Measurements from ENCODE around the gene GLDC. TPM values are rescaled to one million over a fixed set of nuclear protein-coding genes. Genes with fewer than 3 reads are reported as not detected.

The GLDC gene
- total RNA-seq, 1 donor = 0.43 TPM

- DNase-seq (ENCODE audit: low read depth) = no peak
- no peak for TF ChIP-seq CTCF (IDR thresholded peaks at IDR 0.05; ENCODE audit: insufficient read depth, low read depth, low read length)
- no peak overlapping the region for H3K4me3 ChIP-seq (ENCODE audit: low read depth, low read length)
Observed at GRCh38 chr9:6598249-6598725, 47.2 kb downstream of the GLDC start.

GRCh38 chr9:6592791-6593190, 52.7 kb downstream of the GLDC start:
- H3K4me3 ChIP-seq (ENCODE audit: low read depth, low read length) = no peak overlapping the region
- no peak for TF ChIP-seq CTCF (IDR thresholded peaks at IDR 0.05; ENCODE audit: insufficient read depth, low read depth, low read length)
- no peak for DNase-seq (ENCODE audit: low read depth)

GRCh38 chr9:6592231-6592630, 53.3 kb downstream of the GLDC start:
- TF ChIP-seq CTCF (IDR thresholded peaks at IDR 0.05; ENCODE audit: insufficient read depth, low read depth, low read length) = no peak
- no peak overlapping the region for H3K4me3 ChIP-seq (ENCODE audit: low read depth, low read length)
- no peak for DNase-seq (ENCODE audit: low read depth)

- no peak for TF ChIP-seq CTCF (IDR thresholded peaks at IDR 0.05; ENCODE audit: insufficient read depth, low read depth, low read length)
- no peak overlapping the region for H3K4me3 ChIP-seq (ENCODE audit: low read depth, low read length)
- no peak for DNase-seq (ENCODE audit: low read depth)
Observed at GRCh38 chr9:6590772-6591384, 54.7 kb downstream of the GLDC start.

- no peak for DNase-seq (ENCODE audit: low read depth)
- no peak for TF ChIP-seq CTCF (IDR thresholded peaks at IDR 0.05; ENCODE audit: insufficient read depth, low read depth, low read length)
- H3K4me3 ChIP-seq (ENCODE audit: low read depth, low read length) = no peak overlapping the region
Observed at GRCh38 chr9:6590334-6590733, 55.2 kb downstream of the GLDC start.

- H3K4me3 ChIP-seq (ENCODE audit: low read depth, low read length) = no peak overlapping the region
- peak; percentile 49 for DNase-seq (ENCODE audit: low read depth)
- peak; percentile 39 for TF ChIP-seq CTCF (IDR thresholded peaks at IDR 0.05; ENCODE audit: insufficient read depth, low read depth, low read length)
Observed at GRCh38 chr9:6584881-6585597, 60.5 kb downstream of the GLDC start.

All from fibroblast of villous mesenchyme (primary cell).